GM12878 (cell line): Measurements from ENCODE around the gene TMEM150C. TPM values are rescaled to one million over a fixed set of nuclear protein-coding genes. Genes with fewer than 3 reads are reported as not detected.

Experiments
- ATAC-seq: fragments of 200-7000 bp; cut with Tn5 transposase; 3 replicates; pipeline ENCODE4 v1.9.1; 2020; ENCODE audit warnings: mild to moderate bottlenecking, moderate library complexity
- BruUV-seq: library from RNA; stranded (reverse); fragments of 400-500 nt; replicated peaks from 2 replicates; lab custom pipeline; 2021; lab: Mats Ljungman, UMichigan
- CTCF ChIA-PET: fragments of 300-600 bp; sonication (Branson Sonifier 250); formaldehyde crosslinking; extraction: SDS; loops from one replicate; lab custom pipeline; 2021; ENCODE audit warnings: inconsistent platforms; lab: Yijun Ruan, JAX
- POLR2A ChIA-PET: fragments of 350-600 bp; formaldehyde crosslinking; extraction: SDS; loops from one replicate; lab custom pipeline; 2021; ENCODE audit warnings: inconsistent platforms; lab: Charles Lee
- RAD21 ChIA-PET: fragments of 300-600 bp; sonication (Branson Sonifier 250); formaldehyde crosslinking; loops from one replicate; lab custom pipeline; 2023; ENCODE audit warnings: antibody characterized with exemption; ENCODE audit not compliant: unreplicated experiment; lab: Charles Lee
- SMC1A ChIA-PET: fragments of 300-600 bp; sonication (Branson Sonifier 250); formaldehyde crosslinking; loops from one replicate; lab custom pipeline; 2023; ENCODE audit not compliant: unreplicated experiment, uncharacterized antibody; lab: Charles Lee
- DNase-seq: peaks from one replicate; pipeline ENCODE4 v3.0.0-alpha.2; 2011; ENCODE audit warnings: low read depth, low spot score
- FAIRE-seq: peaks from 3 replicates; lab custom pipeline; 2011; peaks lifted over from hg19 to GRCh38; lab: Jason Lieb, UNC
- H2AFZ ChIP-seq: 2 replicates; pipeline ENCODE4 v1.6.0; 2011; ENCODE audit warnings: low read depth, low read length, control low read depth; ENCODE audit not compliant: control insufficient read depth
- H3K27ac ChIP-seq: 2 replicates; pipeline ENCODE4 v1.5.1; 2011; ENCODE audit warnings: control low read depth; ENCODE audit not compliant: control insufficient read depth, insufficient read depth
- H3K27me3 ChIP-seq, 2 experiments: replicated peaks in 1 of 2; 2 replicates each; pipeline versions ENCODE4 v1.6.0 to v1.6.1; 2011; ENCODE audit warnings: low read length in 1 of 2; ENCODE audit not compliant: control insufficient read depth in 2 of 2, insufficient read depth in 2 of 2
- H3K36me3 ChIP-seq, 2 experiments: 2 replicates each; pipeline ENCODE4 v1.5.1; 2011; ENCODE audit warnings: low read length in 1 of 2; ENCODE audit not compliant: control insufficient read depth in 2 of 2, insufficient read depth in 2 of 2
- H3K4me1 ChIP-seq: 2 replicates; pipeline ENCODE4 v1.6.1; 2011; ENCODE audit warnings: mild to moderate bottlenecking, low read length, moderate library complexity, mixed read lengths; ENCODE audit not compliant: control insufficient read depth, insufficient read depth
- H3K4me2 ChIP-seq: 2 replicates; pipeline ENCODE4 v1.6.0; 2011; ENCODE audit warnings: control low read depth; ENCODE audit not compliant: control insufficient read depth, insufficient read depth
- H3K4me3 ChIP-seq: fragments of 200-600 bp; sonication (generic); 2 replicates; pipeline ENCODE4 v1.5.1; 2016
- H3K79me2 ChIP-seq: 2 replicates; pipeline ENCODE4 v1.6.0; 2011; ENCODE audit warnings: low read length; ENCODE audit not compliant: control insufficient read depth, insufficient read depth
- H3K9ac ChIP-seq: 2 replicates; pipeline ENCODE4 v1.8.0; 2011; ENCODE audit warnings: low read length, control low read depth, mixed read lengths; ENCODE audit not compliant: control insufficient read depth, insufficient read depth
- H3K9me3 ChIP-seq: replicated peaks from 3 replicates; pipeline ENCODE4 v1.5.1; 2011; ENCODE audit warnings: mild to moderate bottlenecking, low read length; ENCODE audit not compliant: control insufficient read depth, insufficient read depth
- H4K20me1 ChIP-seq: 2 replicates; pipeline ENCODE4 v1.6.0; 2011; ENCODE audit not compliant: control insufficient read depth, insufficient read depth
- ATF3 ChIP-seq: IDR thresholded peaks from 2 replicates; pipeline ENCODE4 v1.6.1; 2011; ENCODE audit warnings: low read depth, mild to moderate bottlenecking, low read length, moderate library complexity, borderline replicate concordance; ENCODE audit errors: extremely low read depth
- EGR1 ChIP-seq, 2 experiments: IDR thresholded peaks; 1 replicate in 1 of 2; 2 replicates in 1 of 2; pipeline ENCODE4 v1.6.1; 2011 to 2012; ENCODE audit warnings: low read depth in 2 of 2, low read length in 2 of 2, borderline replicate concordance in 1 of 2, mild to moderate bottlenecking in 1 of 2, moderate library complexity in 1 of 2
- JUNB ChIP-seq: IDR thresholded peaks from 2 replicates; pipeline ENCODE4 v1.6.1; 2016; ENCODE audit warnings: antibody characterized with exemption, mild to moderate bottlenecking
- KAT2A ChIP-seq: conservative IDR thresholded peaks from 2 replicates; pipeline ENCODE4 v1.6.1; 2011; ENCODE audit warnings: low read depth, low read length; ENCODE audit not compliant: control insufficient read depth
- KLF5 ChIP-seq: fragments of 450-650 bp; IDR thresholded peaks from 2 replicates; pipeline ENCODE4 v1.6.1; 2014; ENCODE audit warnings: mild to moderate bottlenecking; ENCODE audit not compliant: partially characterized antibody
- PBX3 ChIP-seq: IDR thresholded peaks from 2 replicates; pipeline ENCODE4 v1.6.1; 2011; ENCODE audit warnings: mild to moderate bottlenecking, low read depth, low read length, moderate library complexity; ENCODE audit not compliant: insufficient replicate concordance
- PML ChIP-seq: IDR thresholded peaks from 2 replicates; pipeline ENCODE4 v1.6.1; 2012; ENCODE audit warnings: low read length, inconsistent platforms
- RBBP5 ChIP-seq: fragments of 200-600 bp; sonication (generic); conservative IDR thresholded peaks from 2 replicates; pipeline ENCODE4 v1.6.1; 2016
- RFX5 ChIP-seq: IDR thresholded peaks from 2 replicates; pipeline ENCODE4 v1.6.1; 2011; ENCODE audit warnings: low read depth, low read length, improper control_type of control experiment
- SUZ12 ChIP-seq: fragments of 200-600 bp; sonication (generic); IDR thresholded peaks from one replicate; pipeline ENCODE4 v1.6.1; 2018; ENCODE audit warnings: antibody characterized with exemption, mild to moderate bottlenecking; ENCODE audit not compliant: unreplicated experiment
- YBX1 ChIP-seq: fragments of 450-650 bp; IDR thresholded peaks from 2 replicates; pipeline ENCODE4 v1.6.1; 2016; ENCODE audit warnings: antibody characterized with exemption
- WGBS: methylation state at CpG from one replicate; pipeline ENCODE4 v1.1.6; 2016; ENCODE audit warnings: low lambda C conversion rate; ENCODE audit not compliant: insufficient replicate concordance, insufficient coverage; ENCODE audit errors: missing lambda C conversion rate; 5-methylcytosine and 5-hydroxymethylcytosine counted together
- in situ Hi-C: fragments of 300-500 bp; cut with MboI; formaldehyde crosslinking; loops from 9 replicates; pipeline ENCODE4 v1.14.3; 2018; ENCODE audit warnings: mixed read lengths
- intact Hi-C: fragments of 100-400 bp; cut with micrococcal nuclease; formaldehyde crosslinking; loops from one replicate; pipeline ENCODE4 v1.14.2; 2022; ENCODE audit not compliant: unreplicated experiment
- polyA plus RNA-seq, 11 experiments: library from polyadenylated mRNA; depleted of rRNA in 4 of 11; unstranded in 6 of 11; stranded (reverse) in 5 of 11; fragments of >200 nt; fragmentation: Nextera tagmentation in 4 of 11; fragmentation: Illumina TruSeq in 1 of 11; extraction: Ambion mirVana in 4 of 11; extraction: Trizol in 1 of 11; gene quantifications; 1 replicate in 1 of 11; 2 replicates in 10 of 11; pipeline versions ENCODE4 v1.2.1 to v1.2.3, GENCODE V29; 2011 to 2016; ENCODE audit warnings: inconsistent platforms in 2 of 11, missing spikeins in 2 of 11, low read depth in 1 of 11
- total RNA-seq, 4 experiments: library from RNA; depleted of rRNA in 3 of 4; stranded (reverse); fragments of >200 nt in 3 of 4; fragmentation: Illumina TruSeq in 1 of 4; extraction: Trizol in 1 of 4; gene quantifications; 2 replicates each; pipeline versions ENCODE4 v1.2.1 to v1.2.3, GENCODE V29; 2013 to 2021

TMEM150C gene
- total and polyA plus RNA-seq, 10 of the 15 experiments (the other 5 are each of a cell fraction or from before 2014, with no cell fraction given) = 0.04 to 0.78 (median 0.13) TPM; not detected in 2

- no peak for DNase-seq
- Histone ChIP-seq H3K4me3 (no peak overlapping the region), H3K27me3 (peaks cover 0 to 5% of the 10 kb centered on the region in 2 experiments; a peak in 2 of 4 replicates), H2AFZ (no peak overlapping the region), H3K79me2 (no peaks in the 10 kb centered on the region), H3K27ac (no peak overlapping the region), H4K20me1 (no peaks in the 10 kb centered on the region), H3K9ac (no peak overlapping the region), H3K9me3 (no peaks in the 10 kb centered on the region), H3K4me2 (no peak overlapping the region), H3K36me3 (no peaks in the 10 kb centered on the region), H3K4me1 (no peaks in the 10 kb centered on the region)
- RAD21 ChIA-PET = no interaction called here
- POLR2A ChIA-PET = no interaction called here
- intact Hi-C loops (no loop called here), in situ Hi-C loops (no loop called here)
- BruUV-seq = no TSS peak
- FAIRE-seq = no peak
- no peak for ATAC-seq
- CTCF ChIA-PET = no interaction called here
- SMC1A ChIA-PET = no interaction called here
- WGBS = 25% methylated on average over 7 of the region's 7 CpGs
- TF ChIP-seq RFX5 = no peak
- no peak for TF ChIP-seq YBX1
- TF ChIP-seq KLF5 = no peak
- TF ChIP-seq PBX3 = no peak
- TF ChIP-seq PML = no peak
- no peak for TF ChIP-seq KAT2A
- no peak for TF ChIP-seq EGR1 (IDR thresholded peaks at IDR 0.05; ENCODE audit: borderline replicate concordance in 1 of 2, low read depth in 2 of 2, low read length in 2 of 2)
Observed at GRCh38 chr4:82606622-82607021, 44.8 kb upstream of the TMEM150C start.

GRCh38 chr4:82604522-82604921 is 42.7 kb upstream of the TMEM150C start:
- H3K4me3 ChIP-seq = no peak overlapping the region
- POLR2A ChIA-PET = no interaction called here
- no peaks in the 10 kb centered on the region for H3K36me3 ChIP-seq
- BruUV-seq = no TSS peak
- no peak overlapping the region for H3K9ac ChIP-seq
- ATAC-seq (no peak), FAIRE-seq (no peak), DNase-seq (no peak)
- no peaks in the 10 kb centered on the region for H3K79me2 ChIP-seq
- SMC1A ChIA-PET = no interaction called here
- no peaks in the 10 kb centered on the region for H4K20me1 ChIP-seq
- intact Hi-C loops (no loop called here), in situ Hi-C loops (no loop called here)
- no peak for TF ChIP-seq SUZ12
- TF ChIP-seq RBBP5 = no peak
- TF ChIP-seq JUNB = no peak
- no peak for TF ChIP-seq ATF3
- no peak overlapping the region for H3K27ac ChIP-seq
- no peak overlapping the region for H3K4me2 ChIP-seq
- WGBS = 0% methylated on average over 1 of the region's 1 CpG
- no peaks in the 10 kb centered on the region for H3K9me3 ChIP-seq
- no peaks in the 10 kb centered on the region; a peak in 2 of 4 replicates for H3K27me3 ChIP-seq
- CTCF ChIA-PET = no interaction called here
- RAD21 ChIA-PET = no interaction called here
- no peak overlapping the region for H2AFZ ChIP-seq
- no peaks in the 10 kb centered on the region for H3K4me1 ChIP-seq
